Astrocyte (in vitro differentiated cells and primary cell): ENCODE results near the gene P2RY8.

Source experiments
- EZH2 ChIP-seq: IDR thresholded peaks from 2 replicates; pipeline ENCODE4 v1.6.1; 2012; ENCODE audit warnings: mild to moderate bottlenecking, low read length, inconsistent platforms; ENCODE audit not compliant: insufficient read depth
- TF ChIP-seq, protein P1 (sequence below): IDR thresholded peaks from 2 replicates; pipeline ENCODE4 v1.5.1; 2011; ENCODE audit warnings: low read depth, mild to moderate bottlenecking, inconsistent platforms, low read length, moderate library complexity; ENCODE audit not compliant: insufficient read depth

DNA sequence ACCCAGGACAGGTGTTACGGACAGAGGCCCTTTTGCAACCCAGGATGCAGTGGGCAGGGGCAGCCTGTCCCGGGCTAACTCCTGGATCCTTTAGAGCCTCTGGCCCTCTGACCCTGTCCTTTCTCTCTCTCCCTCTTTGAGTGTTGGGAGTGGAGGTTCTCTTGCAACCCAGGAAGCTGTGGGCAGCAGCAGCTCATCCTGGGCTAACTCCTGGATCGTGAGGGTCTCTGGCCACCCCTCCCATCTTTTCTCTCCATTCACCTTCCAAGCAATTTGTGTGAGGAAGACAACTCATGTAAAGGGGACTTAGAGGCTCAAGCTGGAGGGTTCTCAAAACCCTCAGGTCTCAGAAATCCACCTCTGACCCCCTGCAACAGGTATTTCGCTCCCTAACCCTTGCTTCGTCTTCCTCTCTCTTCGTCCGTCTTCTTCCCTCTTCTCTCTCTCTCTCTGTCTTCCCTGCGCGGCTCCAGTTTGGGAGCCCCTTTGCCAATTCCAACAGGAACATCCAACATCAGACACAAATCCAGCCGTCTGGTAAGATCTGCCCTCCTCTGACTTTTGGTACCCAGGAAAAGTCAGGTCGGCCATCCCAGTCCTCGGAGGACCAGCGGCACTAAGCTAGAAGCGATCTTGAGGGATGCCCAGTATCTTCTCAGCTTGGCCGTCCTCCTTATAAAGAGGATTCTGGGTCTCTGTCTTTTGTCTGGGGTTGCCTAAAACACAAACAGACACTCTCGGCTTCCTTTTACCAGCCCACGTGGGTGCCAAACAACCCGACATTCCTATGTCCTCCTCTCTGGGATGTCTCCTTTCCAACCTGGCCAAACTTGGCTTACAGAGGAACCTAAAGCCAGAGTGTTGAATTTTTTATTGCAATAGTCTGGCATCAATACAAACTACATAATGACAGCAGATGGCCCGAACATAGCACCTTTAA lies 92.2 kb downstream of the P2RY8 start:
- TF ChIP-seq EZH2: no peak
- TF ChIP-seq, protein P1, sequence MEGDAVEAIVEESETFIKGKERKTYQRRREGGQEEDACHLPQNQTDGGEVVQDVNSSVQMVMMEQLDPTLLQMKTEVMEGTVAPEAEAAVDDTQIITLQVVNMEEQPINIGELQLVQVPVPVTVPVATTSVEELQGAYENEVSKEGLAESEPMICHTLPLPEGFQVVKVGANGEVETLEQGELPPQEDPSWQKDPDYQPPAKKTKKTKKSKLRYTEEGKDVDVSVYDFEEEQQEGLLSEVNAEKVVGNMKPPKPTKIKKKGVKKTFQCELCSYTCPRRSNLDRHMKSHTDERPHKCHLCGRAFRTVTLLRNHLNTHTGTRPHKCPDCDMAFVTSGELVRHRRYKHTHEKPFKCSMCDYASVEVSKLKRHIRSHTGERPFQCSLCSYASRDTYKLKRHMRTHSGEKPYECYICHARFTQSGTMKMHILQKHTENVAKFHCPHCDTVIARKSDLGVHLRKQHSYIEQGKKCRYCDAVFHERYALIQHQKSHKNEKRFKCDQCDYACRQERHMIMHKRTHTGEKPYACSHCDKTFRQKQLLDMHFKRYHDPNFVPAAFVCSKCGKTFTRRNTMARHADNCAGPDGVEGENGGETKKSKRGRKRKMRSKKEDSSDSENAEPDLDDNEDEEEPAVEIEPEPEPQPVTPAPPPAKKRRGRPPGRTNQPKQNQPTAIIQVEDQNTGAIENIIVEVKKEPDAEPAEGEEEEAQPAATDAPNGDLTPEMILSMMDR: no peak
